Psoas muscle (tissue), 8 donors: Measurements from ENCODE around the gene PCCB. TPM values are rescaled to one million over a fixed set of nuclear protein-coding genes. Genes with fewer than 3 reads are reported as not detected.
"Not testable (repeated sequence)": the region's sequence is repeated elsewhere in the genome, so short reads cannot be mapped to it uniquely, and the experiment has no call there.

Experiments used
- ATAC-seq, 4 donors: fragments of 200-7000 bp; cut with Tn5 transposase; one replicate each; pipeline ENCODE4 v1.9.1; 2020; ENCODE audit warnings: moderate library complexity in 3 of 4, mild to moderate bottlenecking in 2 of 4
- DNase-seq, 2 donors: peaks; one replicate each; pipeline ENCODE4 v3.0.0-alpha.2; 2020
- H3K27ac ChIP-seq: fragments of 200-600 bp; one replicate; pipeline ENCODE4 v1.8.0; 2022
- H3K27me3 ChIP-seq, 3 donors: fragments of 200-600 bp in 1 of 3; one replicate each; pipeline versions ENCODE4 v1.6.1 to v1.8.0; 2013 to 2022; ENCODE audit warnings: low read length in 2 of 3, mild to moderate bottlenecking in 2 of 3, moderate library complexity in 1 of 3; ENCODE audit not compliant: insufficient read depth in 3 of 3
- H3K36me3 ChIP-seq, 2 donors: fragments of 200-600 bp in 1 of 2; one replicate each; pipeline versions ENCODE4 v1.6.1 to v1.8.0; 2013 to 2022; ENCODE audit warnings: low read depth in 1 of 2, mild to moderate bottlenecking in 1 of 2, moderate library complexity in 1 of 2; ENCODE audit not compliant: insufficient read depth in 1 of 2
- H3K4me1 ChIP-seq: fragments of 200-600 bp; one replicate; pipeline ENCODE4 v1.8.0; 2022
- H3K4me3 ChIP-seq: fragments of 200-600 bp; one replicate; pipeline ENCODE4 v1.8.0; 2022; ENCODE audit warnings: mild to moderate bottlenecking
- H3K9me3 ChIP-seq: fragments of 200-600 bp; one replicate; pipeline ENCODE4 v1.8.0; 2022
- WGBS, 3 donors: extraction: QIAGEN DNeasy Blood & Tissue Kit; methylation state at CpG; one replicate each; pipeline versions ENCODE4 v1.1.6 to v1.1.7; 2013; 5-methylcytosine and 5-hydroxymethylcytosine counted together
- intact Hi-C, 2 donors: fragments of 100-400 bp; cut with DNase I; formaldehyde crosslinking; loops; one replicate each; pipeline versions ENCODE4 v1.11.0 to v1.14.2; 2022
- polyA plus RNA-seq, 3 donors: library from polyadenylated mRNA; stranded (reverse); fragments of 200-250 nt; gene quantifications; one replicate each; pipeline ENCODE4 v1.2.3, GENCODE V29; 2013
- total RNA-seq, 4 donors: library from RNA; stranded (reverse); fragmentation: NEBNext Ultra II Directional in 2 of 4; extraction: Animal tissue kit (Norgen Biotek cat#: 25700) in 2 of 4; gene quantifications; one replicate each; pipeline versions ENCODE4 v1.2.1 to v1.2.4, GENCODE V29; 2021 to 2023
- TF ChIP-seq, protein P1 (sequence below): fragments of 200-600 bp; IDR thresholded peaks from one replicate; pipeline ENCODE4 v1.8.0; 2022; ENCODE audit warnings: antibody characterized with exemption
- donor health status: healthy with polysubstance abuse.
- donor health status: DM: no; HTN: no; CAD: no; lungs with moderate emphysema.
- donor health status: Bipolar disorder and iron deficiency.
- donor health status: healthy.
- donor health status: DM: yes; HTN: yes; CAD: no.
- donor health status: DM: no; HTN: no; CAD: no.
- donor health status: DM: no; HTN: no; CAD: no.
- donor health status: DM: yes; HTN: yes; CAD: no.

Gene PCCB
- total and polyA plus RNA-seq, 7 donors: 20.0 to 60.4 (median 36.4) TPM

DNA sequence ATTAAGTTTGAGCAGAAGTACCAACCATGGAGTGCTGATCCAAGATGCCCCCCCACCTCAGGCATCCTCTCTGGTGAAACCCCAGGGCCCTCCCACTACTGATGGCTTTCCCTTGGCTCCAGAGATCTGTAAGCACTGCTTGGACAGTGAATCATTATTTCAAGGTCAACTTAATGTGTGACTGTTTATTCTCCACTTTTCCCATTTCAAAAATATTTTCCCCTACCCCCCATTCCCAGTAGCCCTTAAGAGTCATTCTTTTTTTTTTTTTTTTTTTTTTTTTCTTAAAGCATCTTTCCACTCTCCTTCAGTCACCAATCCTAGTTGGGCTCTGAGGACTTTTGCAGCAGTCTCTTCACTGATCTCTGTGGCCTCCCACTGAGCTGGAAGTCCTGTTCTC is 82.6 kb downstream of the PCCB start:
- TF ChIP-seq, protein P1, sequence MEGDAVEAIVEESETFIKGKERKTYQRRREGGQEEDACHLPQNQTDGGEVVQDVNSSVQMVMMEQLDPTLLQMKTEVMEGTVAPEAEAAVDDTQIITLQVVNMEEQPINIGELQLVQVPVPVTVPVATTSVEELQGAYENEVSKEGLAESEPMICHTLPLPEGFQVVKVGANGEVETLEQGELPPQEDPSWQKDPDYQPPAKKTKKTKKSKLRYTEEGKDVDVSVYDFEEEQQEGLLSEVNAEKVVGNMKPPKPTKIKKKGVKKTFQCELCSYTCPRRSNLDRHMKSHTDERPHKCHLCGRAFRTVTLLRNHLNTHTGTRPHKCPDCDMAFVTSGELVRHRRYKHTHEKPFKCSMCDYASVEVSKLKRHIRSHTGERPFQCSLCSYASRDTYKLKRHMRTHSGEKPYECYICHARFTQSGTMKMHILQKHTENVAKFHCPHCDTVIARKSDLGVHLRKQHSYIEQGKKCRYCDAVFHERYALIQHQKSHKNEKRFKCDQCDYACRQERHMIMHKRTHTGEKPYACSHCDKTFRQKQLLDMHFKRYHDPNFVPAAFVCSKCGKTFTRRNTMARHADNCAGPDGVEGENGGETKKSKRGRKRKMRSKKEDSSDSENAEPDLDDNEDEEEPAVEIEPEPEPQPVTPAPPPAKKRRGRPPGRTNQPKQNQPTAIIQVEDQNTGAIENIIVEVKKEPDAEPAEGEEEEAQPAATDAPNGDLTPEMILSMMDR: no peak
- DNase-seq (no peak), ATAC-seq (no peak)
- no peaks in the 10 kb centered on the region for H3K9me3 ChIP-seq
- intact Hi-C loops: no loop called here
- no peak overlapping the region for H3K4me3 ChIP-seq
- no peaks in the 10 kb centered on the region for H3K27me3 ChIP-seq
- no peak overlapping the region for H3K27ac ChIP-seq
- no peaks in the 10 kb centered on the region for H3K4me1 ChIP-seq
- H3K36me3 ChIP-seq: peaks cover 2 to 69% of the 10 kb centered on the region in 2 donors

DNA sequence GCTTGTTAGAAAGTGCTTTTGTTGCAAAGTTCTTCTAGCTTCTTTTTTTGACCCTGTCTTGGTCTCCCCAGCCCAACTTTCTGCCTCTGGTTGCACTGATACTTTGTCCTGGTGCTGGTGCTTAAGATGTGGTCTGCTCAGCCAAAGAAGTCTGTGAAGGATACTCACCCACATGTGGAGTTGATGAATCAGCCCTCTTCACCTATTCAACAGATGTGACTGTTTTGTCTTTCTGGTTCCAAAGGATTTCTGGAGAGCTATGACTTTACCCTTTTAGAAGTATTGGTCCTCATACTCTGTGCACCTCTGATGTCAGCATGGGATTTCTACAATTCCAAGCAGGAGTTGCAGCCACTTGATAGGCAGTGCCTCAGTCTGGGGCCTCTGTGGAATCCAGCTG is 84.1 kb downstream of the PCCB start:
- Histone ChIP-seq H3K4me3 (no peak overlapping the region), H3K4me1 (no peaks in the 10 kb centered on the region), H3K27me3 (no peaks in the 10 kb centered on the region), H3K27ac (no peak overlapping the region), H3K9me3 (no peaks in the 10 kb centered on the region), H3K36me3 (peaks cover 2 to 70% of the 10 kb centered on the region in 2 donors)
- TF ChIP-seq, protein P1: no peak
- DNase-seq (no peak), ATAC-seq (no peak)
- intact Hi-C loops: no loop called here

DNA sequence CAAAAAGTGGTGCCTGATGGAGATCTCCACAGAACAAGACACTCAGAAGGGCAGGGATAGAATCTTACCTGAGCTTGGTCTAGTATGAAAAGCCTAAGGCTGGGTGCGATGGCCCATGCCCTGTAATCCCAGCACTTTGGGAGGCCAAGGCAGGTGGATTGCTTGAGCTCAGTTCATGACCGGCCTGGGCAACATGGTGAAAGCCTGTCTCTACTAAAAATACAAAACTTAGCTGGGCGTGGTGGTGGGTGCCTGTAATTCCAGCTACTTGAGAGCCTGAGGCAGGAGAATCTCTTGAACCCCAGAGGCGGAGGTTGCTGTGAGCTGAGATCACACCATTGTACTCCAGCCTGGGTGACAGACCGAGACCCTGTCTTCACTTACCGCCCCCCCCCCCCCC is 84.6 kb downstream of the PCCB start:
- peaks cover 2 to 72% of the 10 kb centered on the region in 2 donors for H3K36me3 ChIP-seq
- H3K4me3 ChIP-seq, DNase-seq, H3K4me1 ChIP-seq, H3K9me3 ChIP-seq, ATAC-seq, intact Hi-C loops, H3K27ac ChIP-seq, H3K27me3 ChIP-seq: not testable (repeated sequence)
- 96 to 100% (median 99%) methylated on average over 5 to 6 of the region's 6 CpGs for WGBS, 3 donors

DNA sequence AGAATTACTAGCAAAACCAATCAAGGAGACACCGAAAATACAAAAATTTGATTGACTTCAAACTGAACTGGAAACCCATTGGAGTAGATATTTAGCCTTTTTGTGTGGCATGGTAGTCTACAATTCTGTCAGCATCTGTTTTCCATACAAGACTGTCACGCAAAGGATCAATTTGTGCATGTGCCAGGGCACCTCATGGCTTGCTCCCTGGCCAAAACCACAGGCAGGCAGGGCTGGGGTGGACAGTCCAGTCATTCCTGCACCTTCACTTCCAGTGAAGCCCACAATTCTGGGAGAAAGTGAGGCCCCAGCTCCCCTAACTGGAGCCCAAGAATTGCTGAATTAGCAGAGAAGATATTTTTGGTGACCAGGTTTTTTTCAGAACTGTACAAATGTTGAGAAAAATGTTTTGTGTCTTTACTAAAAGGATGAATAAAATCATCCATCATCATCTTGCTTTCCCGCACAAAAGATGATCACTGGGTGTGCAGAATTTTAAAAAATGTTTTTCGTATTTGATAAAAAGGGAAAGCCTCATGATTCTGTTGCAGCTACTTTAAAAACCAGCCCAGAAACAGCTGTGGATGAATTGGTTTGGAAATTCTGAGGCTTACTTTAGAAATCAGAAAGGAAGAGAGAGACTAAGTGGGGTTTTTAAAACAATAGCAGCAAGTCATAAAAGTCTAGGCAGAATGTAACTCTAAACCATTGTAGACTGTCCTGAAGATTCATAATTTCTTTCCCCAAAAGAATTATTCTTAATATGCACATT is 86.4 kb downstream of the PCCB start:
- Histone ChIP-seq H3K4me1 (no peaks in the 10 kb centered on the region), H3K9me3 (no peaks in the 10 kb centered on the region), H3K27ac (no peak overlapping the region), H3K27me3 (no peaks in the 10 kb centered on the region), H3K36me3 (peaks cover 2 to 81% of the 10 kb centered on the region in 2 donors), H3K4me3 (no peak overlapping the region)
- no peak for DNase-seq
- intact Hi-C loops: no loop called here
- TF ChIP-seq, protein P1: no peak
- 68 to 83% (median 70%) methylated on average over 4 of the region's 4 CpGs for WGBS, 3 donors
- no peak for ATAC-seq

DNA sequence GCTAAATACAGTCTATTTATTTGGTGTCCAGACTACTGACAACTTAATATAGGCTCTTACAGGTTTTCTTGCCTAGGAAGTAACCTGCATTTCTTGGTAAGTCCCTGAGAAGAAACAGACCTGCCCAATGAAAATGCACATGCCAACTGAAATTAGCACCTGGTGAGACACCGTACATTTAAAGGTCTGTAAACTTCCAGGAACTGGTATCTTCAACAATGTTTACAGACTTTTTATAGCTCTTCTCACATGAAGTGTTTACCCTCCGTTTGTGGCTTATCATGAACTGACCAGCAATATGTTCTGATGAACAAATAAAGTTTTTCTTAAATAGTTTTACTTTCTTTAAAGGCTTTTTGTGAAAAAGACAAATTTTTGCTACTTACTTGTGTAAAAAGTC is 93.3 kb downstream of the PCCB start:
- intact Hi-C loops: no loop called here
- TF ChIP-seq, protein P1: no peak
- Histone ChIP-seq H3K4me3 (no peak overlapping the region), H3K27ac (peak overlapping the region; percentile 50), H3K9me3 (no peaks in the 10 kb centered on the region), H3K36me3 (peaks cover 0 to 60% of the 10 kb centered on the region in 2 donors), H3K4me1 (peaks cover 12% of the 10 kb centered on the region), H3K27me3 (no peaks in the 10 kb centered on the region)
- WGBS, 3 donors: 76 to 86% (median 81%) methylated on average over 2 of the region's 2 CpGs
- DNase-seq (no peak), ATAC-seq (peak in 1 of 4 donors; percentile 16)
